ENCODE data around the gene OR6C76.

OR6C76 gene

GRCh38 chr12:55470088-55470829 lies 44.2 kb downstream of the OR6C76 start, which contains the start of gene OR6C70:
TSS of gene OR6C70 (minus strand) at chr12:55470138. CDS start at chr12:55470138, 0 bp downstream.
- H3K4me3 ChIP-seq (ENCODE audit: low read length), result no peak within 1 kb of the TSS
- H3K27ac ChIP-seq (ENCODE audit: low read depth, low read length), result no peak within 1 kb of the TSS
- H3K36me3 ChIP-seq (ENCODE audit: insufficient read depth, low read length), result no peaks in the 10 kb centered on the region
- no peaks in the 10 kb centered on the region for H3K9me3 ChIP-seq (ENCODE audit: insufficient read depth, low read depth, low read length)
- no peaks in the 10 kb centered on the region for H3K27me3 ChIP-seq (ENCODE audit: insufficient read depth, low read length)
- no peak within 1 kb of the TSS for H3K9ac ChIP-seq (ENCODE audit: low read depth, low read length)
- WGBS, result 68% methylated on average over 2 of the region's 3 CpGs
- peaks cover 8% of the 10 kb centered on the region for H3K4me1 ChIP-seq (ENCODE audit: insufficient read depth, low read length)

GRCh38 chr12:55472264-55472663 lies 46.2 kb downstream of the OR6C76 start:
- no peak overlapping the region for H3K4me3 ChIP-seq (ENCODE audit: low read length)
- no peaks in the 10 kb centered on the region for H3K36me3 ChIP-seq (ENCODE audit: insufficient read depth, low read length)
- no CpG with 5 or more reads among the region's 1 CpG for WGBS
- H3K27ac ChIP-seq (ENCODE audit: low read depth, low read length), result no peak overlapping the region
- no peak overlapping the region for H3K9ac ChIP-seq (ENCODE audit: low read depth, low read length)
- H3K9me3 ChIP-seq (ENCODE audit: insufficient read depth, low read depth, low read length), result no peaks in the 10 kb centered on the region
- peaks cover 8% of the 10 kb centered on the region for H3K4me1 ChIP-seq (ENCODE audit: insufficient read depth, low read length)
- no peaks in the 10 kb centered on the region for H3K27me3 ChIP-seq (ENCODE audit: insufficient read depth, low read length)

All from HUES64 (cell line).